ENCODE data around the gene TTYH3.

GRCh38 chr7:2706685-2707126, 74.9 kb downstream of the TTYH3 start:
- no peak for TF ChIP-seq EZH2 (IDR thresholded peaks at IDR 0.05)
- no peak for TF ChIP-seq POLR2AphosphoS5 (IDR thresholded peaks at IDR 0.05; ENCODE audit: borderline replicate concordance, low read depth, low read length)

Data from SK-N-MC (cell line).